Measurements from ENCODE around the gene PRSS33.

The PRSS33 gene

GRCh38 chr16:2820836-2821486 is 33.6 kb upstream of the PRSS33 start:
- no peak for DNase-seq

DNA sequence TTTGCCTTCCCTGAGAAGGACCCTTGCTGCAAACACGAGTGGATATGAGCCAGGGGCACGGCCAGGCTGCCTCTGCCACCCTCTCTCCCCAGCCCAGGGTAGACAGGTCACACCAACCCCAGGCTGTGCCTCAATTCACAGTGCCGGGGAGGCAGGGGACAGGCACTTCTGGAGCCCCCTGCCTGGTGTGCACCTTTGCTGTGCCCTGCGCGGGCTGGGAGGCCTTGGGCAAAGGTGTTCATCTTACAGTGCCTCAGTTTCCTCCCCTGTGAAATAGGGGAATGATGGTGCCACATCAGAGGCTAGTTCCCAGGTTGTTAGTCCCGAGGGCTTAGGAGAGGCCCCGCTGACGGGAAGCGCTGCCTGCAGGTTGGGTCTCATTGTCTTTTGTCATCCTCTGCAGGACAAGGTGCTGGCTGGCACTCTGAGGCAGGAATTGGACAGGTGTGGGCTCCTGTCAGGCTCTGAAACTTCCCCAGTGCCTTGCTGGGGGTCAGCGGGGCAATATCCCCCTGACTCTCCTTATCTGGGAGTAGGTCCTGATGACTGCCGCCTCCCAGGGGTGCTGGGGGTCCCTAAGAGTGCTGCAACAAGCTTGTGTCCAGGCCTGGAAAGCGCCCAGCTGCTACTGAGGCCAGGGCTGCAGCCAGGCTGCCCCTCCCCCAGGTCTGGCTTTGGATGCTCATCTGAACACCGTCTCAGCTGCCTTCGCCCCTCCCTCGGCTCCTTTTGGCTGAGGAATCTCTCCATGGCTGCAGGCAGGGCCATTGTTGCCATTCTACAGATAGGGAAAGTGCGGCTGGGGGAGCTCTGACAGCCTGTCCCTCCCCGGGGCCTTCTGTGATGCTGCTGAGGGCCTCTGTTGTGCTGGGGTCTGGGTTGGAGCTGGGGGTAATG is 32.8 kb upstream of the PRSS33 start:
- no peak for DNase-seq

GRCh38 chr16:2819179-2819938 is 32.0 kb upstream of the PRSS33 start:
- DNase-seq: no peak

- DNase-seq: no peak
Observed at GRCh38 chr16:2818272-2818876, 31.0 kb upstream of the PRSS33 start.

- DNase-seq: no peak
Observed at GRCh38 chr16:2817340-2818271, 30.2 kb upstream of the PRSS33 start.

DNA sequence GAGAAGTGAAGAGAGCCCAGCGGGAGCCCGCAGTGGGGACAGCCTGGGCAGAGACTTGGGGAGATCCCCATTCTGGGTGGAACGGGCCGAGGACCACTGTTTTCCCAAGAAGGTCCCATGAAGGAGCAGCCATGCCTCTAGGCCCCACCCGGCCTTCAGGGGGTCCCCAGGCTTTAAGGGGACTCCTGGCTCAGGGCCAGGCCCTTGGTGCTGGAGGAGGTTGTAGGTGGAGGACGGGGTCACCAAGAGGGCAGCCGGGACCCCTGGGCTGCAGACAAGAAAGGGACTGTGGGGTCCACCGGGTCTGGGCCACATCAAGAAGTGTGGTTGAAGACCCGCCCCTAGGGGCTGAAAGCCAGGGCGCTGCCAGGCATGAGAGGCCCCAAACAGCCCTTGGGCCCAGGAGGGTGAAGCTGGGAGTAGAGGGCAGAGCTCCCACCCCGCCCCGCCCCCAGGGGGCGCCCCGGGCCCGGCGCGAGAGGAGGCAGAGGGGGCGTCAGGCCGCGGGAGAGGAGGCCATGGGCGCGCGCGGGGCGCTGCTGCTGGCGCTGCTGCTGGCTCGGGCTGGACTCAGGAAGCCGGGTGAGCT is 29.5 kb upstream of the PRSS33 start, which contains the start of gene PRSS21:
Gene PRSS21 (plus strand): TSS at position 487 of the 589 bp plus-strand sequence. CDS start 32 bp downstream, at position 519.
- DNase-seq: no peak

DNA sequence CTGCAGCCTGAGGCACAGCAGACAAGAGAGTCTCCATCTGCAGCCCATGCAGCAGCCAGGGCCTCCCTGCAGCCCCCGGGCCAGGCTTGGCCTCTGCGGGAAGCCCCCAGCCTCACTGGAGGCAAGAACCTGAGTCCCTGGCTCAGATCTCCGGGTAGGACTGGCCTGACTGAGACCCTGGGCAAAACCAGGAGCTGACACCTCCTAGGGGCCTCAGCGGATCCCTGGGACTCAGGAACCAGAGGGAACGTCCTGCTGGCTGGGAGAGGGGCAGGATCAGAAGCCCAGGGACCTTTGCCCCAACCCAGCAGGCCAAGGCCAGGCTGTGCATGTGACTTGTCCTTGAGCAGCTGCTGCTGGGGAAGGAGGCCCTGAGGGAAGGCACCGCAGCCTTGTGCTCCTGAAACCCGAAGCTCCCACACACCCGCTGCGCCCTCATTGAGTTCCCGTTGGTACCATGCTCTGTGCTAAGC is 28.0 kb upstream of the PRSS33 start:
- DNase-seq: no peak

- no peak for DNase-seq
Observed at GRCh38 chr16:2814551-2815298, 27.4 kb upstream of the PRSS33 start.

DNA sequence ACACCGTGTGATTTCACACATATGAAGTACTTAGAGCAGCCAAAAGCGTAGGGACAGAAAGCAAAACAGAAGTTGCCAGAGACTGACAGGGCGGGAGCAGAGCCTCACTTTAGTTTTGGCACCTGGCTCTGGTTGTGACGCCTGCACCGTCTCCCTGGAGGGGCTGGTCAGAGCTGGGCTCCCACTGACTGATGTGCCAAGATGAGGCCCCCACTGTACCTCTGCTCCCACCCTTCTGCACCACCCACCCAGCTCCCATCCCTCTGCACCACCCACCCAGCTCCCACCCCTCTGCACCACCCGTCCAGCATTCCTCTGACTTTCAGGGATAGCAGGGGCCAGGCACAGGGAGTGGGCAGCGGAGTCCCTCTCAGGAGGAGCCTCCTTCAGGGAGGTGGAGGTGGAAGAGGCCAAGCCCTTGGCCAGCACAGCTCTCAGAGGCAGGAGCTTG is 26.4 kb upstream of the PRSS33 start:
- DNase-seq: no peak

DNA sequence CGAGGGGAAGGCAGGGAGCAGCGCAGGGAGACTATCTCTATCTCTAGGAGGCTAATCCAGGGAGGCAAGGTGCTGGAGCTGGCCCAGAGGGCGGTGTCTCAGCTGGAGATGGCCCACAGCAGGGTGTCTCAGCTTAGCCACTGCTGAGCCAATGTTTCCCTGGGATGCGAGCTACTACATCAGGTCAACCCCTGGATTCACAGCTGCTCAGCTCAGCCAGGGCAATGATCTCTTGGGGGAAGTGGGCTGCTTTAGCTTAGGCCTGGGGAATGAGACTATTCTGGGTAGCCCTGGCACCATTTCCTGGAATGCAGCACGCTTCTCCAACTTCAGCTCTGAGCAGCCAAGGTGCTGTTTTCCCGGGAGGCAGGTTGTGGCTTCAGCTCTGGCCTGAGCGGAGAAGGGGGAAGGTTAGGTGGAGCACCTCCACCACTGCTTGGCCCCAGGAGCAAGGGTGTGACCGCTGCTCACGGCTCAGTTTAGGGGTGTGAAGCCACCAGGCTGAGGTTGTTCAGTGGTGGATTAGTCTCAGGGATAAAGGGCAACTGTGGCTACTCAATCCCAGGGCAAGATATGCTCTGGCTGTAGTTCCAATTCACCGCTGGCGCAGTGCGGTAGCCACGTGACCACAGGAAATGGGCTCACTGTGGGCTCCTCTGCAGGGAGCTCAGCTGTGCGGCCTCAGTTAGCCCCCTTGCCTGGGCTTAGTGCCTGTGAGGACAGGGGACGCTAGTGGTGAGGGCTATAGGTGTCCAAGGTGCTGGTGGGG is 24.5 kb upstream of the PRSS33 start:
- no peak for DNase-seq

- no peak for DNase-seq
Observed at GRCh38 chr16:2810651-2811050, 23.3 kb upstream of the PRSS33 start.

DNA sequence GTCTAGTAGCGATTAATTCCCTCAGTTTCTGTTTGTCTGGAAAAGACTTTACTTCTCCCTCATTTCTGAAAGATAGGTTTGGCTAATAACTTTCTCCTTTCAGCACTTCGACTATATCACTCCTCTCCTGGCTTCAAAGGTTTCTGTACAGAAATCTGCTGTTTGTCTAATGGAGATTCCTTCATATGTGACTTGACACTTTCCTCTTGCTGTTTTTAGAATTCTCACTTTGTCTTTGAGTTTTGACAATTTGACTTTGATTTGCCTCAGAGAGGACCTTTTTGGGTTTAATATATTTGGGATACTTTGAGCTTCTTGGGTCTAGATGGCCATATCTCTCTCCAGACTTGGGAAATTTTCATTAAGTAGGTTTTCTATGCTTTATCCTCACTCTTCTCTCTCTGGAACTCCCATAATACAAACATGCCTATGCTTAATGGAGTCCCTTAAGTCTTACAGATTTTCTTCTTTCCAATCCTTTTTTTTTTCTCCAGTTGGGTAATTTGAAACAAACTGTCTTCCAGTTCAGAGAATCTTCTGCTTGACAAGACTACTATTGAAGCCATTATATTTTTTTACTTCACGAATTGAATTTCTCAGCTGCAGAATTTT is 21.9 kb upstream of the PRSS33 start:
- no peak for DNase-seq

GRCh38 chr16:2808181-2808580 is 20.8 kb upstream of the PRSS33 start:
- DNase-seq: no peak

DNA sequence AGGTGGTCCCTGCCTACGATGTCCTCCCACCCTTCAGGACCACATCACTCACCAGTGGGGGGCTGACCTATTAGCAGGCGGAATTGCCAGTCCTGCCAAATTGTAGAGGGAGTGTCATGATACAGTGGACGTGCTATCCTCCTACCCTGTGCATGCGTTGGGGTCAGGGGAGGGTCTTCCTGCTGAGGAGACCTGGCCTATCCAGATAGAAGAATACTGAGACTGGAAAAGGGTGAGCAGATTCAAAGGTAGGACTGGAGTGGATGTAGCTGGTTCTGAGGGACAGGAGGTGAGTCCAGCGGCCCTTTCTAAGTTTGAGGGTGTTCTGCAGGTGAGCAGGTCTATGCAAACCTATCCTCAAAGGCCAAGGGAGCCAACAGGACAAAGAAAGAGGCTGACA is 18.9 kb upstream of the PRSS33 start:
- no peak for DNase-seq

- DNase-seq: no peak
Observed at GRCh38 chr16:2804728-2805127, 17.4 kb upstream of the PRSS33 start.

DNA sequence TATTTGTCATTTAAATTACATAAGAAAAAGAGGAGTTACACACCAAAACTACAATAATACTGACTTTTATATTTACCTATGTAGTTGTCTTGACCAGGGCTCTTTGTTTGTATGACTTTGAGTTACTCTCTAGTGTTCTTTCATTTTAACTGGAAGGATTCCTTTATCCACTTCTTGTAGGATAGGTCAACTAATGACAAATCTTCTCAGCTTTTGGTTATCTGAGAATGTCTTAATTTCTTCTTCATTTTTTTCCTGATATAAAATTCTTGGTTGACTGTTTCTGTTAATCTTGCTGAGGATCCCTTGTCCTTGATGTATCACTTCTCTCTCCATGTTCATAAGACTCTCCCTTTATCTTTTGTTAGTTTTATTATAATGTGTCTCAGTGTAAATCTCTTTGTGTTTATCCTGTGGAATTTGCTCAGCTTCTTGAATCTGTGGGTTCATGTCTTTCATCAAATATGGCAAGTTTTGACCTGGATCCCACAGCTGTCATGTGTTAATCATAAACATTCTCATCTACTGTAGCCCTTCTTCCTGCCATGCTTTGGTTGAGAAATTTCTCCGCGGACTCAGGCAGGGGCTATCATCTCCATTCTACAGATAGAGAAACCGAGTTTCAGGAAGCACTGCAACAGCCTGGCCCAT is 16.3 kb upstream of the PRSS33 start:
- DNase-seq: no peak

DNA sequence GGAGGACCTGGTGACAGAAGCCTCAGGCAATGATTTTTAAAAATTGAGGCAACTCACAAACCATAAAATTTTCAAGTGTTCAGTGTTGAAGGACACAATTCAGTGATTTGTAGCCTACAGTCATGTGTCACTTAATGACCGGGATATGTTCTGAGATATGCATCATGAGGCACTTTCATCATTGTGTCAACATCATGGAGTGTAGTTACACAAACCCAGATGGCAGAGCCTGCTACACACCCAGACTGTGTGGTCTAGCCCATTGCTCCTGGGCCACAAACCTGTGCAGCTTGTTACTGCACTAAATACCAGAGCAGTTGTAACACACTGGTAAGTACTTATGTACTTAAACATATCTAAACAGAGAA is 12.5 kb upstream of the PRSS33 start:
- no peak for DNase-seq

DNA sequence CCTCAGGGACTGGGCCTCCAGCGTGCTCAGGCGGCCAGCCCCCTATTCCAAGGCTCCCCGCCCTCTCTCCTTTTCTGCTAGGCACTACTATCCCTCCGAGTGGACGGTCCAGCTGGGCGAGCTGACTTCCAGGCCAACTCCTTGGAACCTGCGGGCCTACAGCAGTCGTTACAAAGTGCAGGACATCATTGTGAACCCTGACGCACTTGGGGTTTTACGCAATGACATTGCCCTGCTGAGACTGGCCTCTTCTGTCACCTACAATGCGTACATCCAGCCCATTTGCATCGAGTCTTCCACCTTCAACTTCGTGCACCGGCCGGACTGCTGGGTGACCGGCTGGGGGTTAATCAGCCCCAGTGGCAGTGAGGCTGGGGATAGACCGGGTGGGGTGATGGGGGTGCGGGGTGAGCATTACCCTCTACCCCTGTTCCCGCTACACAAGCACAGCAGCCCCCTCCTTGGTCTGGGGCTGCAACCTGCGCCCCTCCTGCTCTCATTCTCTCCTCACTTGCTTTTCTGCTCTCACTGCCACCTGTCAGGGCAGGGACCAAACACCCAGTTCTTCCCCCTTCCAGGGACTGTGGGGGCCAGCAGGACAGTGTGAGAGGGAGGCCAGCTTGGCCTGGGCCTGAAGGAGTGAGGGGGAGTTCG is 12.0 kb upstream of the PRSS33 start:
- DNase-seq: no peak

Data from AML-193 (cell line).